ENCODE data around the gene DMPK.

DNA sequence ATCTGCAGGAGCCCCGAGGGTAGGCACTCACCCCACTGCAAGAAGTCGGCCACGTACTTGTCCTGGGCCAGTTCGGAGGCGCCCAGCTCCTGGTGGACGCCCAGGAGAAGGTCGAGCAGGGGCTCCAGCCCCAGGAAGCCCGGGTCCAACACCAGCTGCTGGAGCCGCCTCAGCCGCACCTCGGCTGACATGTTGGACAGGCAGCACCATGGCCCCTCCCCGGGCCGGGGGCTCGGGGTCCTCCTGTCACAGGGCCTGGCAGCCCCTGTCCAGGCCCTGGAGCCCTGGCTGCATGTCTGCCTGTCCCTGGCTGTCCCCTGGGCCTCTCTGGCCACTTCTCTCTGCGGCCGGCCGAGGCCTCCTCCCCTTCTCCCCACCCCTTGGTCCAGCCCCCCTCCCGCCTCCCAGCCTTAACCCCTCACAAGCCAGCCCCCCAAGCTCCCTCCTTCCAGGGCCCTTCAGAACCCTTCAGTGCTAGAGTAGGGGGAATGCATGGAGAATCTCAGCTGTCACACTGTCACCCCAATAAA is at the start of gene DMPK:
- no peak for TF ChIP-seq EZH2 (IDR thresholded peaks at IDR 0.05; ENCODE audit: borderline replicate concordance, low read length)
- TF ChIP-seq, protein P1, sequence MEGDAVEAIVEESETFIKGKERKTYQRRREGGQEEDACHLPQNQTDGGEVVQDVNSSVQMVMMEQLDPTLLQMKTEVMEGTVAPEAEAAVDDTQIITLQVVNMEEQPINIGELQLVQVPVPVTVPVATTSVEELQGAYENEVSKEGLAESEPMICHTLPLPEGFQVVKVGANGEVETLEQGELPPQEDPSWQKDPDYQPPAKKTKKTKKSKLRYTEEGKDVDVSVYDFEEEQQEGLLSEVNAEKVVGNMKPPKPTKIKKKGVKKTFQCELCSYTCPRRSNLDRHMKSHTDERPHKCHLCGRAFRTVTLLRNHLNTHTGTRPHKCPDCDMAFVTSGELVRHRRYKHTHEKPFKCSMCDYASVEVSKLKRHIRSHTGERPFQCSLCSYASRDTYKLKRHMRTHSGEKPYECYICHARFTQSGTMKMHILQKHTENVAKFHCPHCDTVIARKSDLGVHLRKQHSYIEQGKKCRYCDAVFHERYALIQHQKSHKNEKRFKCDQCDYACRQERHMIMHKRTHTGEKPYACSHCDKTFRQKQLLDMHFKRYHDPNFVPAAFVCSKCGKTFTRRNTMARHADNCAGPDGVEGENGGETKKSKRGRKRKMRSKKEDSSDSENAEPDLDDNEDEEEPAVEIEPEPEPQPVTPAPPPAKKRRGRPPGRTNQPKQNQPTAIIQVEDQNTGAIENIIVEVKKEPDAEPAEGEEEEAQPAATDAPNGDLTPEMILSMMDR (conservative IDR thresholded peaks at IDR 0.05 in 1 of 2, IDR thresholded peaks at IDR 0.05 in 1 of 2; ENCODE audit: extremely low read depth in 1 of 2, insufficient read depth in 1 of 2, low read depth in 1 of 2, low read length in 2 of 2) = no peak

All from mammary epithelial cell (primary cell).